NK-92 treated with Interleukin-12 subunit alpha and Interleukin-12 subunit beta, amount 100 ng/mL, for 24 hours (cell line): ENCODE measurements around the gene MINK1.
"Not testable (repeated sequence)": the region's sequence is repeated elsewhere in the genome, so short reads cannot be mapped to it uniquely, and the experiment has no call there.

Experiments
- DNase-seq: peaks from one replicate; lab custom pipeline; 2025; lab: John Stamatoyannopoulos, UW

Gene MINK1

GRCh38 chr17:4846635-4847390 lies 13.7 kb downstream of the MINK1 start:
- DNase-seq: no peak

GRCh38 chr17:4849011-4849536 lies 15.9 kb downstream of the MINK1 start:
- no peak for DNase-seq

DNA sequence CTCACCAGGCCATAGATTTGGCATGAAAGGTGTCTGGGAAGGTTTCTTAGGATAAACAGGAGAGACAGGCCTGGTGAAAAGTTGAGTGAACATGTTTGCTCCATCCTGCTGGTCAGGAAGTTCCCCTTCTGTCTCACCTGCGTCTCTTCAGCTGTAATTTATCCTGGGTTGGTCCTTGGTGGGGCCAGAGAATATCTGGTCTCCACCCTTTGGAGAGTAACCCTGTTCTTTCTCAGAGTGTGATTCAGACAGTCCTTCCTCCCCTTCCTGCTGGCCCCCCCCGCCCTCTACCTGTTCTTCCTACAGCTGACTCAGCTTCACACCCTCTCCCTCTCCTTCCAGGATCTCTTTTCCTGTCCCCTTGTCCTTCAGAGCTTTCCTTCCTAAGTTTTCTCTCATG lies 17.1 kb downstream of the MINK1 start:
- no peak for DNase-seq

DNA sequence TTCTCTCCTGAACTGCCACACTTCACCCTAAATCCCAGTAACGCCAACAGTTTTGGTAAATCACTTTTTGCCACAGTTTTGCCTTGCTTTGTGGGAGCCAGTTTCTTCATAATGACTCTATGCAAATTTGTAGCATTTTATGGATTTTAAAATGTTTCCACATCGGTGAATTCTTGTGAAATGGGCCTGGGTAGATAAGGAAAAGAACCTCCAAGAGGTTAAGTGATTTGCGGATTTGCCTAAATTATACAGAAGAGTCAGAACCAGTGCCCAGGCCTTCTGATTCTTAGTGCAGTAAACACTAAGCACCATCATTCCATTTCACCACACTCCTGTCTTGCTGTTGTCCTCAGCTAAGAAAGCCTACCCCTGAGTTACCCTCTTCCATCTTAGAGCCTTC lies 17.9 kb downstream of the MINK1 start:
- no peak for DNase-seq

- no peak for DNase-seq
Observed at GRCh38 chr17:4852567-4853207, 19.5 kb downstream of the MINK1 start.

- DNase-seq: no peak
Observed at GRCh38 chr17:4853208-4853671, 20.1 kb downstream of the MINK1 start.

DNA sequence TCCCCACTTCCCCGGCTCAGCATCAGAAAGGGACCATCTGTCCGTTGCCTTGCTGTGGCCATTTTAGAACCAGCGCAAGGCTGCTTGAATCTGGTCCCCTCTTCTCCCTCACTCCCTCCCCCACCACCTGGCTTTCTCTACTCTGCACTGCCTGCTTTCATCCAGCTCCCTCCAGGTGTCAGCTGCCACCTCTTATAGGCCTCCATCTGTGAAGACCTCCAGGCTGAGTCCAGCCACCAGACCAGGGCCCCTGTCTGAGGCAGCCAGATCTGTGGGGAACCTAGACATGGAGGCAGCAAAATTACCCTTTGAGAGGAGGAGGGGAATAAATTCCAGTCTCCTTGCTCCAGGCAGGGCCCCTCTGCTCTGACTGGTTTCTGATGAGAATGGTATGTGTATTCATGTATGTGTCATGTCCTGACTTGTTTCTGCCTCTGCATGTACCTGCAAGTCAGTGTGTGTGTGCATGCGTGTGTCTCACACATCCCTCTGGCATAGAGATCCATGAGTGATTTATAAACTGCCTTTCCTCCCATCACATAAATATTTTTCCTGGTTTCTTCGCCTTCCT lies 21.1 kb downstream of the MINK1 start:
- no peak for DNase-seq

GRCh38 chr17:4856271-4856936 lies 23.3 kb downstream of the MINK1 start:
- DNase-seq: no peak

DNA sequence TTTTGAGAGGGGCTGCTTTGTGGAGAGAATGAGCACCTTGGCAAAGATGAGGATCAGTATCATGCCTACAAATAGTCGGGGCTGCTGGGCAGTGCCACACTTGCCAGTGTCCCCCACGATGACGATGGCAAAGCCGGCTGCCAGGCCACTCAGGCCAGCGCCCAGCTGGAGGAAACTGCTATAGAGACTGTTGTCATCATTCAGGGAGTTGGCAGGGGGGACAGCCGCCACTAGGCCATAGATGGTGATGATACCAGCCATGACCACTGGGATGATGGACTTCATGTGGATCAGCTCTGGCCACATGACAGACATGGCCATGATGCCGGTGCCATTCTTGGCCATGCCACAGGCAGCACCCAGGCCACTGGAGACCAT lies 23.8 kb downstream of the MINK1 start:
- DNase-seq: no peak

GRCh38 chr17:4857347-4857746 lies 24.2 kb downstream of the MINK1 start:
- not testable (repeated sequence) for DNase-seq

- DNase-seq: no peak
Observed at GRCh38 chr17:4858068-4858881, 25.1 kb downstream of the MINK1 start.

- no peak for DNase-seq
Observed at GRCh38 chr17:4858882-4859260, 25.7 kb downstream of the MINK1 start.

DNA sequence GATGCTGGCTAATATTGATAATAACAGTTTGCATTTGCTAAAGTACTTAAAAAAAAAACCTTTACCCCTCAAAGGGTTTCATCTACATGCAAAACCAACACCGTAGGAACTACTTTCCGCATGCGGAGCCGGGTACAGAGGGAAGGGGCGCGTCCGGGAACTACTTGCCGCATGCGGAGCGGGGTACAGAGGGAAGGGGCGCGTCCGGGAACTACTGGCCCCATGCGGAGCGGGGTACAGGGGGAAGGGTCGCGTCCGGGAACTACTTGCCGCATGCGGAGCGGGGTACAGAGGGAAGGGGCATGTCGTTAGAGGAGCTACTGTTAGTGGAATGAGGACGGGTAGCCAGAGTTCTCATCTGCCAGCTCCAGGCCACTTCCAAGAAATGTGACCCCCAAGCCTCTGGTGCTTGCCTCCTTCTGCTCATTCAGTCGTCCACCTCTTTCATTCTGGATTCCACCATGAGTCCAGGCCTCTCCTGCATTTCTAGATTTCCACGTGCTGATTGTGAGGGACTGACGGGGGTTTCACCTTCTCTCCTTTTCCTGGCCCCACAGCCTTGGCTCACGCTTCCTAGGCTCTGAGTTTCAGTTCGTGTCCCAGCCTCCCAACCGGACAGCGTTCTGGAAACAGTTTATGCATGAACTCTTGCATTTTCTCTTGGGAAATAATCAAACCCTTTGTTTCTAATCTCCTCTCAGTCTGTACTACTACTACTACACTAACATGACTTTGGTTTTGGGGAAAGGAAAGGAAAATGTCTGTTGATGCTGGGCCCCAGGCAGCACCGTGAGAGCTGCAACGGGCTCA lies 26.9 kb downstream of the MINK1 start:
- no peak for DNase-seq

- no peak for DNase-seq
Observed at GRCh38 chr17:4860651-4861050, 27.5 kb downstream of the MINK1 start.

DNA sequence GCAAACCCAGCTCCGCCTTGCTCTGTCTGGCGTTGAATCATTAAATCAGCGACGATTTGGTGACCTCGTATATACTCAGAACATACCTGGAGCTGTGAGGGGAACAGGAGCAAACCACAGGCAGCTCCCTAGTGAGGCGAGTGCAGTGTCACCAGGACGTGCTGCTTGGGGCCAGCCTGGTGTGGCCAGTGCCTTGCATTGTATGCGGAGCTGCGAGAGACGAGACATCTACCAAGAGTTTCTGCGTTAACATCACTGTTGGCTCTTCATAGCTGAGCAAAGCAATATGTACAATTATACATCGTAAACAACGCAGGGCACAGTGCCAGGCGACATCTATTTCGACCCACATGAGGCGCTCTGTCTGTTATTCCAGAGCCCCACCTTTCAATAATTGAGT lies 27.9 kb downstream of the MINK1 start:
- no peak for DNase-seq

DNA sequence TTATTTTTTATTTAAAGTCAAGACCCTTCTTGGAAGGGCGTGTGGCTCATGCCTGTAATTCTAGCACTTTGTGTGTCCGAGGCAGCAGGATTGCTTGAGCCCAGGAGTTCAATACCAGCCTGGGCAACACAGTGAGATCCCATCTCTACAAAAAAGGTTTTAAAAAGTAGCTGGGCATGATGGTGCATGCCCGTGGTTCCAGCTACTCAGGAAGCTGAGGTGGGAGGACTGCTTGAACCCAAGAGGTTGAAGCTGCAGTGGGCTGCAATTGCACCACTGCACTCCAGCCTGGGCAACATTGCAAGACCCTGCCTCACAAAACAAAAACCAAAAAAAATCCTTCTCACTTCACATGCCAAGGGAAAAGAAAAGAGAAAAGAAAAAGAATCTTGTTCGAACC lies 29.6 kb downstream of the MINK1 start:
- no peak for DNase-seq

- DNase-seq: no peak
Observed at GRCh38 chr17:4863321-4863720, 30.2 kb downstream of the MINK1 start.

DNA sequence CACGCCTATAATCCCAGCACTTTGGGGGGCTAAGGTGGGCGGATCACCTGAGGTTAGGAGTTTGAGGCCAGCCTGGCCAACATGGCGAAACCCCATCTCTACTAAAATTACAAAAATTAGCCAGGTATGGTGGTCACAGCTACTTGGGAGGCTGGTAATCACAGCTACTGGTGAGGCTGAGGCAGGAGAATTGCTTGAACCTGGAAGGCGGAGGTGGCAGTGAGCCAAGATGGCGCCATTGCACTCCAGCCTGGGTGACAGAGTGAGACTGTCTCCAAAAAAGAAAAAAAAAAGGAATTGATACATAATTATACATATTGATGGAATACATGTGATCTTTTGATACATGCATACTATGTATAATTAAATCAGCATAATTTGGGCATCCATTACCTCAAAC lies 34.4 kb downstream of the MINK1 start:
- not testable (repeated sequence) for DNase-seq

- DNase-seq: not testable (repeated sequence)
Observed at GRCh38 chr17:4869058-4869998, 36.2 kb downstream of the MINK1 start.

DNA sequence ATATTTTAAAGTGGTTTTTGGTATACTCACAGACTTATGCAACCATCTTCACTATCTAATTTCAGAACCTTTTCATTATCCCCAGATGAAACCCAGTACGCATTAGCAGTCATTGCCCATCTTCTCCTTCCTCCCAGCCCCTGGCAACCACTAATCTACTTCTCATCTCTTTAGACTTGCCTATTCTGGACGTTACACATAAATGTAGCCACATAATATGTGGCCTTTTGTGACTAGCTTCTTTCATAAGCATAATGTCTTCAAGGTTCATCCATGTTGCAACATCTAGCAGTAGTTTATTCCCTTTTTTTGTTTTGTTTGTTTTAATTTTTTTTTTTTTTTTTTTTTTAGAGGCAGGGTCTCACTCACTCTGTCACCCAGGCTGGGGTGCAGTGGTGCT lies 37.7 kb downstream of the MINK1 start:
- no peak for DNase-seq
